ENCODE results near the gene LRRC18. TPM values are rescaled to one million over a fixed set of nuclear protein-coding genes. Genes with fewer than 3 reads are reported as not detected.

The LRRC18 gene
- total and polyA plus RNA-seq, 9 of the 15 experiments (the other 6 are each of a cell fraction or from before 2014, with no cell fraction given), result not detected

GRCh38 chr10:48901319-48901718 is 38.3 kb downstream of the LRRC18 start:
- Histone ChIP-seq H3K4me1 (replicated peaks in 1 of 2; ENCODE audit: control insufficient read depth in 2 of 2, insufficient read depth in 2 of 2, low read length in 2 of 2) (no peaks in the 10 kb centered on the region), H3K9ac (ENCODE audit: insufficient read depth in 1 of 2, low read depth in 2 of 2, low read length in 2 of 2) (no peak overlapping the region), H3K27ac (ENCODE audit: extremely low read depth, low read depth, low read length) (no peak overlapping the region), H3K79me2 (ENCODE audit: control insufficient read depth, insufficient read depth, low read length) (no peaks in the 10 kb centered on the region), H2AFZ (ENCODE audit: low read depth, low read length) (no peak overlapping the region), H3K36me3 (ENCODE audit: control insufficient read depth, insufficient read depth, low read length) (no peaks in the 10 kb centered on the region), H4K20me1 (replicated peaks; ENCODE audit: control insufficient read depth, insufficient read depth, low read length) (no peaks in the 10 kb centered on the region), H3K9me1 (ENCODE audit: control insufficient read depth, insufficient read depth, low read length) (no peaks in the 10 kb centered on the region), H3K4me2 (ENCODE audit: insufficient read depth, low read length) (no peak overlapping the region), H3K4me3 (no peak overlapping the region), H3K27me3 (ENCODE audit: control insufficient read depth in 2 of 2, insufficient read depth in 2 of 2, low read length in 2 of 2) (peaks cover 8 to 39% of the 10 kb centered on the region in 2 experiments; a peak in 4 of 5 replicates), H3K9me3 (replicated peaks; ENCODE audit: control insufficient read depth, insufficient read depth, low read depth, low read length) (no peaks in the 10 kb centered on the region)
- ChIA-PET POLR2A (interaction anchor here (1.6 kb wide), 1 partner anchor 402 kb away, joined by 4 read pairs; no protein-coding TSS in a partner anchor), CTCF (ENCODE audit: low intra/inter-chr PET ratio) (no interaction called here)
- no peak for ATAC-seq
- intact Hi-C loops (cut with micrococcal nuclease) (no loop called here), in situ Hi-C loops (cut with MboI) (no loop called here)
- WGBS (ENCODE audit: insufficient coverage, low coverage, missing lambda C conversion rate), result 9% methylated on average over 5 of the region's 5 CpGs
- TF ChIP-seq SIX5 (IDR thresholded peaks at IDR 0.05; ENCODE audit: borderline replicate concordance in 1 of 2, insufficient read depth in 1 of 2, low read depth in 1 of 2, low read length in 2 of 2), result no peak
- no peak for TF ChIP-seq SRSF3 (IDR thresholded peaks at IDR 0.05; ENCODE audit: insufficient read depth, low read length)
- TF ChIP-seq E2F6 (IDR thresholded peaks at IDR 0.05; ENCODE audit: borderline replicate concordance in 1 of 2, extremely low read depth in 1 of 2, insufficient read depth in 1 of 2, insufficient read length in 1 of 2, low read depth in 1 of 2, low read length in 1 of 2, poor library complexity in 1 of 2, severe bottlenecking in 1 of 2), result no peak
- no peak for TF ChIP-seq ZBTB49 (CRISPR knock-in tag; IDR thresholded peaks at IDR 0.05; ENCODE audit: borderline replicate concordance)
- no peak for TF ChIP-seq SLC30A9 (CRISPR knock-in tag; IDR thresholded peaks at IDR 0.05)
- no peak for TF ChIP-seq SMARCB1 (IDR thresholded peaks at IDR 0.05; ENCODE audit: insufficient read length, low read depth)
- no peak for TF ChIP-seq HMGN3 (IDR thresholded peaks at IDR 0.05; ENCODE audit: borderline replicate concordance, extremely low read depth, insufficient read length, low read depth, low read length)
- TF ChIP-seq, protein P1, sequence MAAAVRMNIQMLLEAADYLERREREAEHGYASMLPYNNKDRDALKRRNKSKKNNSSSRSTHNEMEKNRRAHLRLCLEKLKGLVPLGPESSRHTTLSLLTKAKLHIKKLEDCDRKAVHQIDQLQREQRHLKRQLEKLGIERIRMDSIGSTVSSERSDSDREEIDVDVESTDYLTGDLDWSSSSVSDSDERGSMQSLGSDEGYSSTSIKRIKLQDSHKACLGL (CRISPR knock-in tag; IDR thresholded peaks at IDR 0.05; ENCODE audit: borderline replicate concordance, poor library complexity, severe bottlenecking), result no peak
- no peak for TF ChIP-seq KLF10 (CRISPR knock-in tag; IDR thresholded peaks at IDR 0.05)
- TF ChIP-seq ZBTB34 (CRISPR knock-in tag; IDR thresholded peaks at IDR 0.05), result no peak
- no peak for TF ChIP-seq NFIX (CRISPR knock-in tag; IDR thresholded peaks at IDR 0.05; ENCODE audit: low read depth)
- TF ChIP-seq PRPF4 (IDR thresholded peaks at IDR 0.05; ENCODE audit: insufficient read depth, low read depth, low read length, poor library complexity, severe bottlenecking), result no peak
- no peak for TF ChIP-seq SETDB1 (IDR thresholded peaks at IDR 0.05; ENCODE audit: low read length)
- no peak for TF ChIP-seq ZNF778 (CRISPR knock-in tag; IDR thresholded peaks at IDR 0.05)
- TF ChIP-seq TSC22D4 (tag; IDR thresholded peaks at IDR 0.05), result no peak
- TF ChIP-seq KLF16 (IDR thresholded peaks at IDR 0.05), result no peak
- no peak for TF ChIP-seq POLR3G (IDR thresholded peaks at IDR 0.05; ENCODE audit: extremely low read depth, insufficient read length, insufficient replicate concordance)
- no peak for FAIRE-seq
- BruUV-seq (replicated peaks), result no TSS peak
- no peak for DNase-seq (ENCODE audit: extremely low read depth in 1 of 4, low spot score in 3 of 4)

Measured in K562 (cell line).